DOHH2 (cell line): ENCODE data around the gene ORAI3.

ENCODE experiments used
- CTCF ChIP-seq: fragments of 200-600 bp; sonication (generic); IDR thresholded peaks from one replicate; pipeline ENCODE4 v1.5.1; 2014; ENCODE audit warnings: antibody characterized with exemption, mild to moderate bottlenecking, low read depth, low read length; ENCODE audit not compliant: poor library complexity, severe bottlenecking
- EZH2phosphoT487 ChIP-seq: fragments of 200-600 bp; sonication (generic); IDR thresholded peaks from 2 replicates; pipeline ENCODE4 v1.6.1; 2017; ENCODE audit warnings: borderline replicate concordance, mild to moderate bottlenecking, antibody characterized with exemption, low read length, moderate library complexity, mixed read lengths

- TF ChIP-seq CTCF (no peak), EZH2phosphoT487 (no peak)
Observed at GRCh38 chr16:30946671-30947540, 2.0 kb upstream of the ORAI3 start.
